ENCODE measurements around the gene MYO1E.

DNA sequence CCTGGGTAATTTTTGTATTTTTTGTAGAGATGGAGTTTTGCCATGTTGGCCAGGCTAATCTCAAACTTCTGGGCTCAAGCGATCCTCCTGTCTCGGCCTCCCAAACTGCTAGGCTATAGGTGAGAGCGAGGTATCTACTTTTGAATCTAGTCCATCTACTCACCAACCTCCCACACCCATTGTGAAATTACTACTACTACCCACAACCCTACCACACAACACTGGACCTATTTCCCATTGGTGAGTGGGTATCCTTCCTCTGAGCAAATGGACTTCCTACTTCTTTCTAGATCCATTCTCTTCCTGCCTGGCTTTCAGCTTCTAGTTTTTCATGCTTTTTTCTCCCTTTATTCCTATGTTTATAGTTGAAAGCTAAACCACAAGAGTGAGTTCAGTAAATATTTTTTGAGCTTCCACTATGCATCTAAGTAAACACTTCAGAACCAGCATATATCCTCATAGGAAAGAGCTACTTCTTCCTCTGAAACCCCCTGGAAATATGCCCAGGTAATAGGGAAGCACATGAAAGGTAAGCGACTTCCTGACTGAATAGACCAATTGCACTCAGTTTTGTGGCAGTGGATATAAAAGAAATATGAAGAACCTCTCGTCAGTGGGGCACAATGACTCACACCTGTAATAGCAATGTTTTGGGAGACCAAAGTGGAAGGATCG, 39.1 kb downstream of the MYO1E start:
- TF ChIP-seq CTCF (IDR thresholded peaks at IDR 0.05) (no peak), POLR2A (IDR thresholded peaks at IDR 0.05) (no peak), EP300 (IDR thresholded peaks at IDR 0.05) (no peak)
